Measurements from ENCODE around the gene ERVW-1.
A peak's percentile ranks its signal among the peaks of the same experiment; 100 is the strongest.
"Not testable (repeated sequence)": the region's sequence is repeated elsewhere in the genome, so short reads cannot be mapped to it uniquely, and the experiment has no call there.

Gene ERVW-1

GRCh38 chr7:92468589-92468988 is 9.2 kb downstream of the ERVW-1 start:
- DNase-seq = not testable (repeated sequence)

GRCh38 chr7:92466682-92467081 is 11.1 kb downstream of the ERVW-1 start:
- no peak for DNase-seq

- DNase-seq = no peak
These were observed 13.2 kb downstream of the ERVW-1 start for GRCh38 chr7:92464515-92464914.

GRCh38 chr7:92462560-92462959 is 15.2 kb downstream of the ERVW-1 start:
- no peak for DNase-seq

GRCh38 chr7:92461027-92462003 is 16.4 kb downstream of the ERVW-1 start:
- DNase-seq = peak; percentile 7 to 11

- DNase-seq = no peak
These were observed 17.2 kb downstream of the ERVW-1 start for GRCh38 chr7:92460510-92460909.

- no peak for DNase-seq
These were observed 17.6 kb downstream of the ERVW-1 start for GRCh38 chr7:92460109-92460508.

- DNase-seq = no peak
These were observed 21.5 kb downstream of the ERVW-1 start for GRCh38 chr7:92456236-92456635.

- DNase-seq = no peak
These were observed 26.1 kb downstream of the ERVW-1 start for GRCh38 chr7:92451645-92452044.

- DNase-seq = peak; percentile 35 to 39
These were observed 29.5 kb downstream of the ERVW-1 start for GRCh38 chr7:92448205-92448747.

- DNase-seq = peak; percentile 75 to 81
These were observed 30.2 kb downstream of the ERVW-1 start, which contains the start of gene GATAD1 for GRCh38 chr7:92447345-92448204. Gene GATAD1, plus strand, starts transcription at chr7:92447482. Its CDS starts 248 bp downstream, at chr7:92447730.

GRCh38 chr7:92446869-92447344 is 30.8 kb downstream of the ERVW-1 start:
- no peak for DNase-seq

GRCh38 chr7:92442720-92443119 is 35.0 kb downstream of the ERVW-1 start:
- not testable (repeated sequence) for DNase-seq

GRCh38 chr7:92437956-92438491 is 39.7 kb downstream of the ERVW-1 start:
- no peak for DNase-seq

- no peak for DNase-seq
These were observed 40.9 kb downstream of the ERVW-1 start for GRCh38 chr7:92436612-92437445.

GRCh38 chr7:92435542-92435941 is 42.2 kb downstream of the ERVW-1 start:
- DNase-seq = no peak

GRCh38 chr7:92433019-92433418 is 44.7 kb downstream of the ERVW-1 start:
- DNase-seq = no peak

- no peak for DNase-seq
These were observed 45.3 kb downstream of the ERVW-1 start for GRCh38 chr7:92432299-92432946.

GRCh38 chr7:92427193-92427592 is 50.6 kb downstream of the ERVW-1 start:
- DNase-seq = no peak

GRCh38 chr7:92425311-92425947 is 52.3 kb downstream of the ERVW-1 start:
- DNase-seq = no peak

GRCh38 chr7:92423710-92424131 is 54.0 kb downstream of the ERVW-1 start:
- DNase-seq = no peak
